C4-2B (cell line): Measurements from ENCODE around the gene SELENOO.
A peak's percentile ranks its signal among the peaks of the same experiment; 100 is the strongest.

Experiments used
- H3K27ac ChIP-seq: fragments of 450-650 bp; 2 replicates; pipeline ENCODE4 v1.5.1; 2017
- CTCF ChIP-seq: fragments of 450-650 bp; conservative IDR thresholded peaks from 2 replicates; pipeline ENCODE4 v1.5.1; 2017; ENCODE audit warnings: mild to moderate bottlenecking
- ZFX ChIP-seq: fragments of 450-650 bp; IDR thresholded peaks from 2 replicates; pipeline ENCODE4 v1.6.1; 2017

SELENOO gene

GRCh38 chr22:50169774-50170341 is 31.0 kb upstream of the SELENOO start:
- H3K27ac ChIP-seq = peak overlapping the region; percentile 83
- TF ChIP-seq ZFX = no peak
- TF ChIP-seq CTCF = no peak

GRCh38 chr22:50170453-50171318 is 30.1 kb upstream of the SELENOO start, which contains the start of gene PANX2:
PANX2 (plus strand) TSS chr22:50170731; CDS start chr22:50170731, 0 bp downstream.
- peak within 1 kb of the TSS; percentile 83 for H3K27ac ChIP-seq
- TF ChIP-seq CTCF (no peak), ZFX (no peak)

GRCh38 chr22:50171319-50171964 is 29.4 kb upstream of the SELENOO start:
- TF ChIP-seq CTCF (no peak), ZFX (no peak)
- H3K27ac ChIP-seq = no peak overlapping the region; the same call in 1 of the 2 replicates

- H3K27ac ChIP-seq = no peak overlapping the region; the same call in 1 of the 2 replicates
Observed at GRCh38 chr22:50171965-50172421, 28.8 kb upstream of the SELENOO start.

GRCh38 chr22:50173311-50173982 is 27.4 kb upstream of the SELENOO start:
- H3K27ac ChIP-seq = no peak overlapping the region
- TF ChIP-seq CTCF = no peak
- TF ChIP-seq ZFX = no peak

More at GRCh38 chr22:50171965-50172421, 28.8 kb upstream of the SELENOO start:
- TF ChIP-seq ZFX (no peak), CTCF (no peak)

GRCh38 chr22:50173983-50174355 is 26.8 kb upstream of the SELENOO start:
- H3K27ac ChIP-seq = no peak overlapping the region
- TF ChIP-seq ZFX = no peak
- no peak for TF ChIP-seq CTCF
